Measurements from ENCODE around the gene EVA1B.

GRCh38 chr1:36323636-36324352 lies at the start of gene EVA1B:
- TF ChIP-seq CTCF (IDR thresholded peaks at IDR 0.05) (no peak), POLR2A (IDR thresholded peaks at IDR 0.05) (peak in 1 of 2 donors; percentile 33)

Data from heart left ventricle (tissue), 13 donors.